Stomach (tissue), 4 donors: ENCODE results near the gene RNLS.

ENCODE experiments used
- CTCF ChIP-seq, 7 experiments: fragments of 450-650 bp in 4 of 7; fragments of 200-600 bp in 3 of 7; sonication (generic) in 3 of 7; IDR thresholded peaks; one replicate each; pipeline ENCODE4 v1.5.1; 2016 to 2019; ENCODE audit warnings: antibody characterized with exemption in 7 of 7, control low read depth in 2 of 7, mild to moderate bottlenecking in 1 of 7
- POLR2A ChIP-seq, 4 donors: fragments of 450-650 bp; IDR thresholded peaks; one replicate each; pipeline ENCODE4 v1.6.1; 2016; ENCODE audit warnings: antibody characterized with exemption in 4 of 4, control low read depth in 2 of 4, mild to moderate bottlenecking in 1 of 4, moderate library complexity in 1 of 4
- POLR2AphosphoS5 ChIP-seq, 3 donors: sonication (generic); formaldehyde crosslinking; IDR thresholded peaks; one replicate each; pipeline ENCODE4 v1.6.1; 2016; ENCODE audit warnings: antibody characterized with exemption in 3 of 3

GRCh38 chr10:88280518-88280917 lies 302.6 kb downstream of the RNLS start:
- no peak for TF ChIP-seq CTCF (IDR thresholded peaks at IDR 0.05)
- TF ChIP-seq POLR2AphosphoS5 (IDR thresholded peaks at IDR 0.05), result no peak
- TF ChIP-seq POLR2A (IDR thresholded peaks at IDR 0.05), result no peak
